Activated CD8-positive, alpha-beta memory T cell treated with anti-CD3 and anti-CD28 coated beads for 4 hours (primary cell): ENCODE data around the gene JMJD1C.
"Not testable (repeated sequence)": the region's sequence is repeated elsewhere in the genome, so short reads cannot be mapped to it uniquely, and the experiment has no call there.

Source experiments
- DNase-seq, 2 donors: peaks; one replicate each; pipeline ENCODE4 v3.0.0-alpha.2; 2020; ENCODE audit warnings: low read depth in 2 of 2

Gene JMJD1C

GRCh38 chr10:63407136-63407662, 58.6 kb downstream of the JMJD1C start:
- no peak for DNase-seq

DNA sequence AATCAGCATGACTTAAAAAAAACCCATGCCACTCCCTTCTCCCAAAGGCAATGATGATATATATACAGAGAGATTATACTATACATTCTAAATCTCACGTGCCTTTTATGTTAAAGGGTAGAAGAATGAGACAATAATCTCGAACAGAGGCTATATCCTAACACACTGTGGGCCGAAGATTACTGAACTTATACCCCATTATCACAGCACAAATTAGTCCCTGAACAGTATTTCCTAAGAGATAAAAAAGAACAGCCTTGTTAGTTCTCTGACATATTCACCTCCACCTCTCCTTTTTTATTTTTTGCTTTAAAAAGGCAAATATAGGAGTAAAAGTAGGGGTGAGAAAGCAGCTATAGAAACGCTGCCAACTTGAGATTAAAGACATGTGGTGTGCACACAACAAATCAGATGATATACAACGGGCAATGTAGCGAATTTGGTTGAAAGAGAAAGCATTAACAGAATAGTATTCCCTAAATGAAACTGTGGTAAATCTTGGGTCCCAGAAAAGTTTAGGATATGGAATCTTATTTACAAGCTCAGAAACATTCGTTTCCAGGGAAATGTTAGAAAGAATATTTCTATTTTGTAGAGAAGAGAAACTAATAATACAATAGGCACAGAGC, 69.5 kb downstream of the JMJD1C start:
- DNase-seq: no peak

GRCh38 chr10:63393050-63393449, 72.7 kb downstream of the JMJD1C start:
- DNase-seq: no peak

GRCh38 chr10:63392224-63392623, 73.6 kb downstream of the JMJD1C start:
- DNase-seq: no peak

GRCh38 chr10:63391812-63392211, 74.0 kb downstream of the JMJD1C start:
- no peak for DNase-seq

DNA sequence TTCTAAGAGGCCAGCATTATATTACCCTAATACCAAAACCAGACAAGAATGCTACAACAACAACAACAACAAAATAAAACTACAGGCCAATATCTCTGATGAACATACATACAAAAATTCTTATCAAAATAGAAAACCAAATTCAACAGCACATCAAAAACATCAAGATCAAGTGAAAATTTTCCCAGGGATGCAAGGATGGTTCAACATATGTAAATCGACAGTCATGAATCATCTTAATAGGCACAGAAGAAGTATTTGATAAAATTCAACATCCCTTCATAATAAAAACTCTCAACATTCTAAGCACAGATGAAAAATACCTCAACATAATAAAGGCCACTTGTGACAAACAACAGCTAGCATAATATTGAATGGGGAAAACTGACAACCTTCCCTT, 75.3 kb downstream of the JMJD1C start:
- DNase-seq: no peak

DNA sequence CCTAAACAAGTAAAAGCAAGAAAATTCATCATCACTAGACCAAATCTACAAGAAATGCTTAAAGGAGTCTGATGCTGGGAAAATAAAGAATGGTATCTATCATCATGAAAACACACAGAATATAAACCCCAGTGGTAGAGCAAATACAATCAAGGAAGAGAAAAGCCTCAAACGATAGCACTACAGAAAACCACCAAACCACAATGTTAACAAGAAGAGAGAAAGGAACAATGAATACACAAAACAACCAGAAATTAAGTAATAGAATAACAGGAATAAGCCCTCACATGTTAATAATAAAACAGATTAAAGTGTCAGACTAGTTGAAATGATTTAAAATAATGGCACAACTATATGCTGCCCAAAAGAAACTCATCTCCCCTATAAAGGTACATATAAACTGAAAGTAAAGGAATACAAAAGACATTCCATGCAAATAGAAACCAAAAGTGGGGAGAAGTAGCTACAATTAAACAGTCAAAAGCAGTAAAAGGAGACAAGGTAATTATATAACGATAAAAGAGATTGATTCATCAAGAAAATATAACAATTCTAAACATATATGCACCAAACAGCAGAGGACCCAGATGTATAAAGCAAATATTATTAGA, 77.3 kb downstream of the JMJD1C start:
- DNase-seq: no peak

DNA sequence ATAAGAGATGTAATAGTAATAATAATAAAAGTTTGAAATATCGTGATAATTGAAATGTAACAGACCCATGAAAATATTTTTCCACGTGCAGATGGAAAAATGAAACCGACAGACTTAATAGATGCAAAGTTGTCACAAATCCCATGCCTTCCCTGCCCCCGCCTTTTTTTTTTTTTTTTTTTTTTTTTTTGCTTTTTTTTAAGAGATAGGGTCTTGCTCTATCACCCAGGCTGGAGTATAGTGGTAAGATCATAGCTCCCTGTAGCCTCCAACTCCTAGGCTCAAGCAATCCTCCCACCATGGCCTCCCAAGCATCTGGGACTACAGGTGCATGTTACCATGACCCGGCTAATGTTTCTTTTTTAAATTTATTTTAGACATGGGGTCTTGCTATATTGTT, 80.5 kb downstream of the JMJD1C start:
- DNase-seq: no peak

GRCh38 chr10:63384675-63385074, 81.1 kb downstream of the JMJD1C start:
- no peak for DNase-seq

DNA sequence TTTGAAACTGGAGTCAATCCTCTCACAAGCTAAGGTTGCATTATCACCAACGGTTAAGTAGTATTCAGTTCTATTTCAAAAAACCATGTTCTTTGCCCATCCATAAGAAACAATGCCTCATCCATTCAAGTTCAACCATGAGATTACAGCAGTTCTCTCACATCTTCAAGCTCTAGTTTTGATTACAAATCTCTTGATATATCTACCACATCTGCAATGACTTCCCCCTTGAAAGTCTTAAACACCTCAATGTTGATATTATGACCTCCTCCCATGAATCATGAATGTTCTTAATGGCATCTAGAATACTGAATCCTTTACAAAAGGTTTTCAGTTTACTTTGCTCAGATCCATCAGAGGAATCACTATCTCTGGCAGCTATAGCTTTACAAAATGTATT, 81.8 kb downstream of the JMJD1C start:
- DNase-seq: no peak

- no peak for DNase-seq
These were observed 82.6 kb downstream of the JMJD1C start for GRCh38 chr10:63383141-63383540.

GRCh38 chr10:63382066-63382465, 83.7 kb downstream of the JMJD1C start:
- DNase-seq: no peak

GRCh38 chr10:63377305-63377661, 88.5 kb downstream of the JMJD1C start:
- DNase-seq: not testable (repeated sequence)

- DNase-seq: no peak
These were observed 89.0 kb downstream of the JMJD1C start for GRCh38 chr10:63376560-63377304.

DNA sequence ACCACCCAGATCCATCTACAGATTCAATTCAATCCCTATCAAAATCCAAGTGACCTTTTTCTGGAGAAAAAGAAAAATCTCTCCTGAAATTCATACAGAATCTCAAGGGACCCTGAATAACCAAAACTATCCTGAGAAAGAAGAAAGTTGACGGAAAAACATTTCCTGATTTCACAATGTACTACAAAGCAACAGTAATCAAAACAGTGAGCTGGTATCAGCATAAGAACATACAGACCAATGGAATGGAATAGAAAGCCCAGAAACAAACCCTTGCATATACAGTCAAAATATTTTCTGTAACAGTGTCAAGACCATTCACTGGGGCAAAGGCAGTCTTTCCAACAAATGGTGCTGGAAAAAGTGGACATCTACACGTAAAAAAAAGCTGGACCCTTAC, 89.9 kb downstream of the JMJD1C start:
- no peak for DNase-seq

DNA sequence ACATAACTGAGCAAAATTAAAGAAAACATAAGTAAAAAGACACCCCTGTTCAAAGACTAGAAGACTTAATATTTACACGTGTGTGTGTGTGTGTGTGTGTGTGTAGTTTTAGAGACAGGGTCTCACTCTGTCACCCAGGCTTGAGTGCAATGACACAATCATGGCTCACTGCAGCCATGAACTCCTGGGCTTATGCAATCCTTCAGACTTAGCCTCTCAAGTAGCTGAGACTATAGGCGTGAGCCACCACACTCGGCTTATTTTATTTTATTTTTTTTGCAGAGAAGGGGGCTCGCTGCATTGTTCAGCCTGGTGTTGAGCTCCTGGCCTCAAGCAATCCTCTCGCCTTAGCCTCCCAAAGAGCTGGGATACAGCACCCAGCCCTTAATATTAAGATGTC, 90.3 kb downstream of the JMJD1C start:
- no peak for DNase-seq

DNA sequence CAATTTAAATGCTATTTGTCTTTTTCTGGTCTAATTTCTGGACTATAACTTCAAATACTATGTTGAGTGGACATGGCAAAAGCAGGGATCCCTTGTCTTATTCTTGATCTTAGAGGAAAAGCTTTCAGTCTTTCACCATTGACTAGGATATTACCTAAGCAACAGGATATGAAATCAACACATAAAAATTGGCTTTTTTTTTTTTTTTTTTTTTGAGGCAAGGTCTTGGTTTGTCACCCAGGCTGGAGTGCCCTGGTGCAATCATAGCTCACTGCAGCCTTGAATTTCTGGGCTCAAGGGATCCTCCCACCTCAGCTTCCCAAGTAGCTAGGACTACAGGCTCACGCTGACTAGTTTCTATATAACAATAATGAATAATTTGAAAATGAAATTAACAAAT, 90.8 kb downstream of the JMJD1C start:
- DNase-seq: no peak

DNA sequence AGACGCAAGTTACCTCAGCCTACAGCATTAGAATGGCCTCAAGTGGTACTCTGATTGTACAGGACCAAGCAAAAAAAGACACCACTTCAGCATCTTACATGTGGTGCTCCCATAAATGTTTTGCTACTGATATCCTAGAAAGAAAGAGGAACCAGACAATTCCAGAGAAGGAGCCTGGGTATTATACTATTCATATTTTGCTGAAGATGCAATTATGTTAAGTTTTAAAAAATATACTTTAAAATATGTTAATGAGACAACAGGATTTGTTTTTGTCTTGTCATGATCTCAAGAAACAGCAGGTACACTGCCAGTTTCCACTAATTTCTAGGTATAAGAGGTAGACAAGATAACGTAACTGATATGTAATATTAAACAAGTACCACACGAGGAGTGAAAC, 92.6 kb downstream of the JMJD1C start:
- DNase-seq: no peak

DNA sequence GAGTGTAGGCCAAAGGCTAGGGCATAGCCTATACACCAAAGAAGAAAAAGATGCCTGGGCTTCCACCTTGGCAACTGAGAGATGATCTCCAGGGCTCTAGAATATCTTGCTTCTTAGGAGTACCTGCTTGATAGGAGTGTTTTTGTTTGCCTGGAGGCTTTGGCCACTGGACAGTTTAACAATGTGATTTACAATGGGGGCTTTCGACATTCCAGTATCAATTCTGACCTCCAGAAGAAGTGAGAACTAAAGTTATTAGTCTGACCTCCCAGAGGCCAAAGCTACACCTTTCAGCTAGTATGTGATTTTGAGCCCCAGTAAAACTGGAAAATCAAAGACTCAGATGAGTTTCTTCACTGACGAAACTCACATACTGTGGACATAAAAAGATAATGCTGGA, 96.1 kb downstream of the JMJD1C start:
- DNase-seq: no peak

DNA sequence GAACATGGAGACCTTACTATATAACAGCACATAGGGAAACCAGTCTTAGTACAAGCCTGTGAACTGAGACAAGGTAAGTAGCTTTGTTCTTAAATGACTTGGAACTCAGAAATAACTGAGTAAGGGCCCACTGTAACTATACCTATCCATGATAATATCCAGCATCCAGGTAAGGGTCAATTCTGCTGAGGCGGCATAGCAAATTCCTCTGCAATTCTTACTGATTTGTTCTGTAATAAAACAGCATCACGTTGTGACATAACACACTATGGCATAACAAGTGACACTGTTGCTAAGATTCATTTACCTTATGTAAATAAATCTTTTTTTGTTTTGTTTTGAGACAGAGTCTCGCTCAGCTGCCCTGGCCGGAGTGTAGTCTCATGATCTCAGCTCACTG, 97.4 kb downstream of the JMJD1C start:
- DNase-seq: no peak

GRCh38 chr10:63366933-63367332, 98.8 kb downstream of the JMJD1C start:
- no peak for DNase-seq

GRCh38 chr10:63365976-63366765, 99.6 kb downstream of the JMJD1C start:
- DNase-seq: no peak
